HG03432 (cell line): Measurements from ENCODE around the gene FOXC2.

Source experiments
- ATAC-seq: cut with Tn5 transposase; IDR thresholded peaks from one replicate; pipeline ENCODE4 v1.9.1; 2021; ENCODE audit warnings: mild to moderate bottlenecking, moderate library complexity; ENCODE audit not compliant: unreplicated experiment

FOXC2 gene

DNA sequence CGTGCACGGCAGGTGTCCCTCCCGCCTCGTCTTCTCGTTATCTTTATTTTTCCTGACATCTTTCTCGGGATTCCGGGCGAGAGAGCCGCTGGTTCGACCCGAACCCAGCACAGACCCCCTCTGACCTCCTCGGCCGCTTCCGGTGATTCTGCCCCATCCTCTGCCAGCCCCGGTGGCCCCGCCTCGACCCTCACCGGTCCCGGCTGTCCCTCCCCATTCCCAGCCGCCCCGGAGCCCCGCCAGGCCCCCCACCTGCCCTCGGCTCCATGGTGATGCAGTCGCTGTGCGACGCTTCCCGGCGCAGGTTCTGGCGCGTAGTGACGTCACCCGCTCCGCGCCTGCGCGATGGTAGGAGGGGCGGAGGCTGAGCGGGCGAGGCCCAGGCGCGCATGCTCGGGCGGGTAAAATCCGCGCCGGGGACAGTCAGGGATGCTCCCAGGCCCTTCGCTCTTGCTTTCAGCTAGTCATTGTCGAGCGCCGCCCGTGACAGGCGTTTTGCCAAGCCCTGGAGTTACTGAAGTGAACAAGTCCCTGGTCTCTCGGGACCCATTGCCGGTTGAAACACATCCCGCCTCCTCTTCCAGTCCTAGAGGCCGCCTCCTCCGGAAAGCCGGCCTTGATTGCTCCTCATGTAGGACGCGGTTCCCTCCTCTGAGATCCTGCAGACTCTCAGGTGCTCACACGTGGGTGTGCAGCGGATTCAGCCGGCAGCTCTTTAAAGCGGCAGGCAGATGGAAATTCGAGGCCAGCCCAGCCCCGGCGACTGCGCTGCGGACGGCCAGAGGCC is 11.5 kb upstream of the FOXC2 start, which contains the start of gene MTHFSD:
MTHFSD (minus strand) TSS at position 319 of the 787 bp plus-strand sequence; CDS start at position 268, 51 bp downstream.
- ATAC-seq: peak; percentile 82

DNA sequence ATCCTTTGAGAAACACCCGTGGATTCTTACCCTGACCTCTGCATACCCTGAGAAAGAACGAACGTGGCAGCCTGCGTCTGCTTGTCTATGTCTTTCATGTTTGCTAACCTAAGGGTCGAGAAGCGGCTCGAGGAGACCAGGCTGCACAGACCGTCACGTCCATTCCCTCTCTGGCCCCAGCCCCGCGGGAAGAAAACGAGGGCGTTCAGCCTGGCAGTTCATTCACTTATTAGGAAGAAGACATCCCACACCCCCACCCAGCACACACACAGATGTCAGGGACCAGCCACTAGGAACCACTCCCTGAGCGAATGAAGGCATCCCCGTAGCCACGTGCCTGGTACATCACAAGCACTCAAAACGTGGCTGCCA is 10.9 kb upstream of the FOXC2 start:
- ATAC-seq: no peak

DNA sequence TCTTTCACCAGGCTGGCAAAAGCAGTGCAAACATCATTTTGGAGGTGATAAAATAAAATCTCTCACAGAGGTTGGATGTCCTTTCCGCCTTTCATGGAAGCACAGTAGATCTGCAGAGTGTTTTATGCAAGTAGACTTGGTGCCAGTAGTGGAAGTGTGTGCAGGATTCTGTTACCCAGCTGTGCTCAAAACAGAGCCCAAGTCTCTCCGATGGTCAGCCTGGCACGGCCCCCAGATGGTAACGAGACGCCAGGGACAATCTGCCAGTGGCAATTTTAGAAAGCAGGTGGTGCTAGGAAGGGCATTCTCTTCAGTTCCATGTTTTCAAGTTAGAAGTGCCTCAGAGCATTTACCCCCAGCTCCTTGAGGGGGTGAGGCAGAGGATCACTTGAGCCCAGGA is 10.1 kb upstream of the FOXC2 start:
- ATAC-seq: no peak

DNA sequence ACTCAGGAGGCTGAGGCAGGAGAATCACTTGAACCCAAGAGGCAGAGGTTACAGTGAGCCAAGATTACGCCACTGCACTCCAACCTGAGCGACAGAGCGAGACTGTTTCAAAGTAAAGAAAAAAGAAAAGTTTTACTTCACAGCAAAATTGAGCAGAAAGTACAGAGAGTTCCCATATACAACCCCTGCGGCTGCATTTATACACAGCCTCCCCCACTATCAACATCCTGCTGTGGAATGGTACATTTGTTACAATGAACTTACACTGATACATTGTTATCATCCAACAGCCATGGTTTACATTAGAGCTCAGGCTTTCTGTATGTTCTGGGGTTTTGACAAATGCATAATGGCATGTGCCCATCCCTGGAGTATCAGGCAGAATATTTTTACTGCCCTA is 9.0 kb upstream of the FOXC2 start:
- ATAC-seq: no peak

DNA sequence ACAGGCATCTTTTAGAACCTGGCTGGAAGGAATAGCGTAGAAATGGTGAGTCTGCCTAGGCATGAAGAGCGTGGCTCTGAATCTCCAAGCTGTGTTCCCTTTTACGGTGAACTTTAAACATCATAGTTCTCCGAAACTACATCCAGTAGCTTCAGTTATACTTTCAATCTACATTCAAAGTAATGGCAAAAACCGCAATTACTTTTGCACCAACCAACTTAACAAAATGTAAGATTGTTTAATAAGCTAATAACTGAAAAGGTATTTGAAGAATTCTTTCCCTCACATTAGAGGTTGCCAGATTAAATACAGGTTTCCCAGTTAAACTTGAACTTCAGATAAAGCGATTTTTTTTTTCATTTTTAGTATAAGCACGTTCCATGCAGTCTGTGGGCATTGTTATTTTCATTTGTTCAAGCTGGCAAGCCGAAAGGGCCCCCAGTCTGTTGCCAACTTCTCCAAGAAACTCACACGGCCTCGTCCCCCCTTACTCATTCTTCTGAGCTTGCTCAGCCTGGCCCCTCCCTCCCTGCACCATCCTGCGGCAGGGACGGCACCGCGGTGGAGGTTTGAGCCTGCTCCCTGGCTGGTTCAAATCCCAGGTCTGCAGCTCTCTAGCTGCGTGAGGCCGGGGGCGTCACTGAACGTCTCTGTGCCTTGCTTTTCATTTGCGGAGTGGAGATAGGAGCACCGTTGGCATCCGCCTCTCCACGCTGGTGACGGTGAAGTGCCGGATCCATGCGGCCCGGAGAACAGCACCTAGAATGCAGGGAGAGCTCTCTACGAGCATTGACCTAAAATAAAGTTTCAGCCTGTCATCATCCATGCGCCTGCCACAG is 8.1 kb upstream of the FOXC2 start:
- ATAC-seq: no peak

DNA sequence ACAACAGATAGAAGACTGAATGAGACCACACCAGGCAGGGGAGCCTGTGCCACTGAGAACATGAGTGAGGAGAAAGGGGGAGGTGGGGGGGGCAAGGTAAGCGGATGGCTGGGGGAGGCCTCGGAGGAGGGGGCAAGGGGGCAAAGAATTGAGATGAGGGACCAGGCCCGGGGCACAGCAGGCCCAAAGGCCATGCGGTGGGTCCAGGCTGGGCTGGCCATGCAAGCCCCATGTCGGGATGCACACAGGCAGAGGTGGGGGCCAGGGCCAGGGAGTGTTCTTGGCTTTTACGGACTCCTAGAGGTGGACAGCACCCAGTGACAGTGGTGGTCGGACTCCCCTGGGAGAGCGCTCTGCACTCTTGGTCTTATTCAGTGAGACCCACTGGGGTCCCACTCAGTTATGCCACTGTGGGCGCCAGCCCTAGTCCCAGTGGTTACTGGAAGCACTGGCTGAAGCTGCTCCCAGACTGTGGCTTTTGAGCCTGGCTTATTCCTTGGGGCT is 6.8 kb upstream of the FOXC2 start:
- ATAC-seq: no peak

DNA sequence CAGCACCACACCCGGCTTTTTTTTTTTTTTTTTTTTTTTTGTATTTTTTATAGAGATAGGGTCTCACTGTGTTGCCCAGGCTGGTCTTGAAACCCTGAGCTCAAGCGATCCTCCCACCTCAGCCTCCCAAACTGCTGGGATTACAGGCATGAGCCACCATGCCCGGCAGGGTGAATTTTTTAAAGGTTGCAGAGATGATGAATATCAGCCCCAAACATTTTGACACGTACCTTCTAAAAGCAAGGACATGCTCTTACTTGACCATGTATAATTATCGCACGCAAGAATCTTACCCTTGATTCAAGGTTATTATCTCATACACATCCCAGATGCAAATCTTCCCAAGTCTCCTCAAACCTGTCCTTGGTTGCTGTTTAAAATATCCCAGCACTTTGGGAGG is 4.3 kb upstream of the FOXC2 start:
- no peak for ATAC-seq

DNA sequence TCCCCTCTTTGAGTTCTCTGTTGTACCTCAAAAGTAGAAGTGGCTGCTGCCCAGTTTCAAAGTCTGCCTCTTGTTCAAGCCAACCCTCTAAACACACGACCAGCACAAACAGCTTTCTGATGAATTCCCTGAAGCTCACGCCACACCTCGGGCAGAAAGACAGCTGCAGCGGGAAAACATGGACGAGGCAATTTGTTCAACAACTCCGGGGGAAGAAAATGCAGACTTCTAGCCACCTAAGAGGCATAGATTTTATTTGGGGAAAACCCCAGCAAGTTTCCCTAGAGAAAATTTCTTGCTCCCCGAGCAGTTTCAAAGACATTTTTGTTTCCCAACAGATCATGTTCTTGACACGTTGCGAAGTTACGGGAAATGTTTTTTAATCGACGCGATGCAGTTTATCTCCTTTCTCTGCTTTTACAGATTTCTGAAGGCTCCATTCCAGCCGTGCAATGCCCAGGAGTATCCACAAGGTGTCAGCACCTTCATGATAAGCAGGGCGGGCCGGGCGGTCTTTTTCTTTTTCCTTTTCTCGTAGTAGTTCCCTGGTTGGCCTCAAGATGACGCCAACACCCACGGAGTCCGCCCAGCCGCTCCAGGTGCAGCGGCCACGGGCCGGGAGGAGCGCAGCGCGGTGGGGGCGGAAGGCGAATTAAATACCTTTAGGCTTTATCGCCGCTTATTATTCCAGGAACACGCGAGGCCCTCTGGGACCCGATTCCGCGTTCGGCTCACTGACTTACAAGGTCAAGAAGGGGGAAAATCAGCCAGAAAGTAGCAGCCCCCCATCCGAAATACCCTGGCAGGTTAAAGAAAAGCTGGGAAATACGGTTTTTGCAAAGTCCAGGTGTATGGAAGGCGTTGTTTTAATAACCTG is 2.9 kb upstream of the FOXC2 start:
- peak; percentile 72 for ATAC-seq

DNA sequence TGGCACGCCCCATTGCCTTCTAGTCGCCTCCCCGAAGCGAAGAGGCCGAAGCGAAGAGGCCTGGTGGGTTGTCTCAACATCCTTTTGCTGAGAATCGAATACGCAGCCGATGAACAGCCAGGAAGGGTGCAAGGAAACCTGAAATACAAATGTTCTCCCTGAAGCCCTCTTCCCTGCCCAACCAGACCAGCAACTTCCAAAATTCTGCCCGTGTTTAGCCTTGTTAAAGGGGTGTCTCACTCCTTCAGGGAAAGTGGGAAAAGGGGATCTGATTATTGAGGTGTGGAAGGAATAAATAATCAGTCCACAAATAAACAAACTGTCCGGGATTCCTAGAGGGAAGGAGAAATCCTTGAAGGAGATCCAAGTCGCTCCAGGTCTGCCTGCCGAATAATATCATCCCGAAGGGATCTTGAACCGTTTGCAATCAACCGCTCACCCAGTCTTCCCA is 1.4 kb upstream of the FOXC2 start:
- no peak for ATAC-seq

DNA sequence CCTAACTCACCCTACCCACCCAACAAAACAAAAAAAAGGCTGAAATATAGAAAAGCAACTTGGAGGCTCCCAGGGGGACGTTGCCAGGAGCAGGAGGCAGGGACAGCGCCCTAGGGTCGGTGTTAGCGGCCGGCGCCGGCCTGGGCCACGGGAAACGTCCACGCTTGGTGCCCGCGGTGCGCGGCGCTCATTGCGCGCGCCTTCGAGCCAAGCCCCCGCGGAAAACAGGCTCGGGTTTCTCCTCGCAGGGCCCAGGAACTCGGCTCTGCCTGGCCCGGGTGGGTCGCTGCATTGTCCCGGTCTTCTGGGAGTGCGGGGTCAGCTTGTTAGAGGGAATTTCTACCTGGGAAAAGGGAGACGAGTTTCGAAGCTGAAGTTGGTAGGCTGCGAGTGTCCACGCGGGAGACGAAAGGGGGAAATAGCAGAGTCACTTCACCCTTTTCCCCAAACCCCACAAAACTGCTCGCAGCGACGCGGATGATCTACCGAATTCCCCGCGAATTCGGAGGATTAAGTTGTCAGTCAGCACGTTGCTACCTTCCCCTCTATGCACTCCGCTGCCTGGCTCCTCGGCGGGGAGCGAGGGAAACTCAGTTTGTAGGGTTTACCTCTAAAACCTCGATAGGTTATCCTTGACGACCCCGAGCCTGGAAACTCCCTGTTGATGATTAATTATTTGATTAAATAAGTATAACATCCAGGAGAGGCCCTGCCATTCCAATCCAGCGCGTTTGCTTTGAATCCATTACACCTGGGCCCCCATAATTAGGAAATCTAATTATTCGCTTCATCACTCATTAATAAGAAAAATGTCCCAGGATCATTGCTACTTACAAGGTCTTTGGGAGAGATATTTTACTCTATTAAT is 751 bp upstream of the FOXC2 start:
- ATAC-seq: no peak

DNA sequence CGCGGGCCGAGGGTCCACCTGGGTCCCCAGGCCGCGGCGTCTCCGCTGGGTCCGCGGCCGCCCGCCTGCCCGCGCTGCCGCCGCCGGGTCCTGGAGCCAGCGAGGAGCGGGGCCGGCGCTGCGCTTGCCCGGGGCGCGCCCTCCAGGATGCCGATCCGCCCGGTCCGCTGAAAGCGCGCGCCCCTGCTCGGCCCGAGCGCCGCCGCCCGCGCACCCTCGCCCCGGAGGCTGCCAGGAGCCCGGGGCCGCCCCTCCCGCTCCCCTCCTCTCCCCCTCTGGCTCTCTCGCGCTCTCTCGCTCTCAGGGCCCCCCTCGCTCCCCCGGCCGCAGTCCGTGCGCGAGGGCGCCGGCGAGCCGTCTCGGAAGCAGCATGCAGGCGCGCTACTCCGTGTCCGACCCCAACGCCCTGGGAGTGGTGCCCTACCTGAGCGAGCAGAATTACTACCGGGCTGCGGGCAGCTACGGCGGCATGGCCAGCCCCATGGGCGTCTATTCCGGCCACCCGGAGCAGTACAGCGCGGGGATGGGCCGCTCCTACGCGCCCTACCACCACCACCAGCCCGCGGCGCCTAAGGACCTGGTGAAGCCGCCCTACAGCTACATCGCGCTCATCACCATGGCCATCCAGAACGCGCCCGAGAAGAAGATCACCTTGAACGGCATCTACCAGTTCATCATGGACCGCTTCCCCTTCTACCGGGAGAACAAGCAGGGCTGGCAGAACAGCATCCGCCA is 504 bp downstream of the FOXC2 start:
- ATAC-seq: no peak

DNA sequence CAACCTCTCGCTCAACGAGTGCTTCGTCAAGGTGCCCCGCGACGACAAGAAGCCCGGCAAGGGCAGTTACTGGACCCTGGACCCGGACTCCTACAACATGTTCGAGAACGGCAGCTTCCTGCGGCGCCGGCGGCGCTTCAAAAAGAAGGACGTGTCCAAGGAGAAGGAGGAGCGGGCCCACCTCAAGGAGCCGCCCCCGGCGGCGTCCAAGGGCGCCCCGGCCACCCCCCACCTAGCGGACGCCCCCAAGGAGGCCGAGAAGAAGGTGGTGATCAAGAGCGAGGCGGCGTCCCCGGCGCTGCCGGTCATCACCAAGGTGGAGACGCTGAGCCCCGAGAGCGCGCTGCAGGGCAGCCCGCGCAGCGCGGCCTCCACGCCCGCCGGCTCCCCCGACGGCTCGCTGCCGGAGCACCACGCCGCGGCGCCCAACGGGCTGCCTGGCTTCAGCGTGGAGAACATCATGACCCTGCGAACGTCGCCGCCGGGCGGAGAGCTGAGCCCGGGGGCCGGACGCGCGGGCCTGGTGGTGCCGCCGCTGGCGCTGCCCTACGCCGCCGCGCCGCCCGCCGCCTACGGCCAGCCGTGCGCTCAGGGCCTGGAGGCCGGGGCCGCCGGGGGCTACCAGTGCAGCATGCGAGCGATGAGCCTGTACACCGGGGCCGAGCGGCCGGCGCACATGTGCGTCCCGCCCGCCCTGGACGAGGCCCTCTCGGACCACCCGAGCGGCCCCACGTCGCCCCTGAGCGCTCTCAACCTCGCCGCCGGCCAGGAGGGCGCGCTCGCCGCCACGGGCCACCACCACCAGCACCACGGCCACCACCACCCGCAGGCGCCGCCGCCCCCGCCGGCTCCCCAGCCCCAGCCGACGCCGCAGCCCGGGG is 1.3 kb downstream of the FOXC2 start:
- ATAC-seq: no peak

DNA sequence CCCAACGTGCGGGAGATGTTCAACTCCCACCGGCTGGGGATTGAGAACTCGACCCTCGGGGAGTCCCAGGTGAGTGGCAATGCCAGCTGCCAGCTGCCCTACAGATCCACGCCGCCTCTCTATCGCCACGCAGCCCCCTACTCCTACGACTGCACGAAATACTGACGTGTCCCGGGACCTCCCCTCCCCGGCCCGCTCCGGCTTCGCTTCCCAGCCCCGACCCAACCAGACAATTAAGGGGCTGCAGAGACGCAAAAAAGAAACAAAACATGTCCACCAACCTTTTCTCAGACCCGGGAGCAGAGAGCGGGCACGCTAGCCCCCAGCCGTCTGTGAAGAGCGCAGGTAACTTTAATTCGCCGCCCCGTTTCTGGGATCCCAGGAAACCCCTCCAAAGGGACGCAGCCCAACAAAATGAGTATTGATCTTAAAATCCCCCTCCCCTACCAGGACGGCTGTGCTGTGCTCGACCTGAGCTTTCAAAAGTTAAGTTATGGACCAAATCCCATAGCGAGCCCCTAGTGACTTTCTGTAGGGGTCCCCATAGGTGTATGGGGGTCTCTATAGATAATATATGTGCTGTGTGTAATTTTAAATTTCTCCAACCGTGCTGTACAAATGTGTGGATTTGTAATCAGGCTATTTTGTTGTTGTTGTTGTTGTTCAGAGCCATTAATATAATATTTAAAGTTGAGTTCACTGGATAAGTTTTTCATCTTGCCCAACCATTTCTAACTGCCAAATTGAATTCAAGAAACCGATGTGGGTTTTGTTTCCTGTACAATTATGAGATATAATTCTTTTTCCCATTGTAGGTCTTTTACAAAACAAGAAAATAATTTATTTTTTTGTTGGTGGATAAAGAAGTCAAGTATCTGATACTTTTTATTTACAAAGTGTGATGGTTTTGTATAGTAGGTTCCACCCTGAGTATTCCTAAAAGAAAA is 2.3 kb downstream of the FOXC2 start:
- no peak for ATAC-seq

DNA sequence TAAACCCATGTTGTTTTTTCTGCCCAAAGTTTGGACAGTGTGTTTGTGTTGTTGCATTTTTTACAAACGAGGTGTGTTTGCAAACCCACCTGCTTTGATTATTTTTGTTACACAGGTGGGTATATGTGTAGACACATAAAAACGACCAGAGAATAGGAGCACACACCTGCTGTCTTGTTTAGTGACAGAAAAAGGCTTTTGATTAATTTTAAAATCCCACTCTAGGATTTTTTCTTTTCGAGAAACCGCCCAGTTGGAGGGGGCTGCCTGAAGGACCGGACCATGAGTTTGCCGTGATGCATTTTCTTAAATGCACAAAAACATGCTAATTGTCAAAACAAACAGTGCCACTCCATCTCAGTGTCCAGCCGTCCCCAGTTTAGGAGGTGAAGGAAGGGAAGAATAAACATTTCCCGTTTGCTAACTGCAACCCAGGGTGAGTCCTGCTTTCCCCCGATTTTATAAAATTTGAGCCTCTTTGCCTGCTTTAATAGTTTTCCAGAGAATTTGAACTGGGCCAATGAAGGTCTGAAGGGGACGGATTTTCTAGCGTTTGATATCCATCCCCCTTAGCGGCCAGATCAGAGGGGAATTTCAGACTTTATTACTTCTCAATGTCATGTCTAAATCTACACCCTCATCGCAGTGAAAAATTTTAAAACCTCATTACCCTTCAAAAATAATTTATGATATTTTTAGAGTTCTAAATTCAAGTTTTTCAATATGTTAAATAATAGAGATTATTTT is 3.2 kb downstream of the FOXC2 start:
- no peak for ATAC-seq

DNA sequence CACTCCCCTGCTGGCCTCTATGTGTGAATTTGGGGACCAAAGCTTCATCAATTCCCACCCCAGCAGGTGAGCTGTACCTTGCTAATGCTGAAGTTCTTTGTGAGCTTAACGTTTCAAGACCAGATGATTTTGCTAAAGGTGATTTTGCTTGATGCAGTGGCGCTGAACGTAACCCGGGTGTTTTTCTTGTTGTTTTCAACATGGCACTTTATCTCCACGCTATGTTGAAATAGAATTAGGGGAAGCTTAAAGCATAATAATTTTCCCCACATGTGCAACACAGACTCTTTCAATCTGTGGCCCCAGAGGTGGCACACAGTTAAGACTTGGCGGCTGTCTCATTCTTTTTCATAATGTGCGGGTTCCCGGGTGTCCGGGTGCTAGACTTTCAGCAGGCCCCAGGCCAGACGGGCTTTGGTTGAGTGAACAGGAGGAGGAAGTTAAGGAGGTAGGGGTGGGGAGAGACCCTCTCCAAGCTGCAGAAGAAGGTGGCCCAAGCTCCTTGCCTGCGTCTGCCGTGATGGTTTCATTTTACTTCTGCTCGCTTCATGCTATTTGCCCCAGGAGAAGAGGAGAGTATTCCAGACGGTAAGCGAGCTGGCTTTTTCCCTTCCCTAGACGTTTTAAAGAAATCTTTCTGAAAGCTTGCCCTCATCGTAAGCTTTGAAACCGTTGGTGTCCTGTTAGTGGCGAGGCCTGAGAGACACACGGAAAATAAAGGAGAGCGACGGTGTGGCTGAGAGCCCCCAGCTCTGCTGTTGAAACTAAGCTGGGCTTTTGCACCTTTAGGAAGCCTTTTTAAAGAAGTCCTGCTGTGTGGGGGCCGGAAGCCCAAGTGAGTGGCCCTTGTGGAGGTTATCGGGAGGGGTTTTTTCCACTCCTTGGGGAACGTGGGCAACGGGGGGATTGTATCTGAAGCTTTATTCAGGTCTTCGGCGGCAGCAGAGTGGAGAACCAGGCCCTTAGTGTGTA is 4.2 kb downstream of the FOXC2 start:
- no peak for ATAC-seq
